Activated T-cell treated with anti-CD3 and anti-CD28 coated beads for 48 hours (primary cell): ENCODE results near the gene MLEC.

Experiments
- DNase-seq: peaks from one replicate; pipeline ENCODE4 v3.0.0-alpha.2; 2020; ENCODE audit warnings: low read depth

MLEC gene

DNA sequence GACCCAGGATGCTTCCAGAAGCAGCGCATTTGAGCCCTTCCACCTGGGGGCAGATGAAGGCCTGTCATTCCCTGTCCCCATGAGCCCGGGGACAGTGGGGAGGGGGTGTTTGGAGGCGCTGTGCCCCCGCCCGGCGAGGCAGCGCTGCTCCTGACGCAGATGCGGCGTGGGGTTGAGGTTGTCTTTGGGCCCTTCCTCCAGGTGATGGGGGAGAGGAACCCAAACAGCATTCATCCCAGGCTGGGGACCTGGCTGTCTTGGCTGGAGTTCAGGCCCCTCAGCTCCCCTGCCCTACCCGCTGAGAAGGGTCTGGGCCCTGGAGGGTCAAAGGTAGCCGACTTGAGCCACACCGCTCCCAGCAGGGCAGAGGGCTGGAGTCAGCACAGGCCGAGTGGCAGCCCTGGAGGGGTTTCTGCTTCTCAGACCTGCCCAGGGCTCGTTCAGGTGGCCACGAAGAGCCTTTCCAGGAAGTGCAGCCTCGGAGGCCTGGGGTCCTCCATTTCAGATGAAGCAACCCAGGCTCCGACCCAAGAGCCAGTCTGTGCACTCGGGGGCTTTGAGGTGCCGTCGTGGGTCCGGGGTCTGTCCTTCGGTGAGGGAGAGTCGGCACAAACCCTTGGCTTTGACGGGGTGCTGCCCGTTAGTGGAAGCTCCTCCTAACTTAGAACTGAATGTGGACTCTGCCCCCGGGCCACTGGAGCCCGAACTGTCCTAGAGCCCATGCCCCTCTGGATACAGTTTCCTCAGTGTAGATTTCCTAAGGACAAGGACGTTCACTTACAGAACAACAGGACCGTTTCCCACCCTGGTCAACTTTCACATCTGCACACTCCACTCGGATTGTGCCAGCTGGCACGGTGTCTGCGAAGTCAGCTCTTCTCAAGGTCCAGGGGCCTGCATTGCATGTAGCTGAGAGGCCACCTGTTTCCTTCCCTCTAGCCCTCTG is 54.8 kb downstream of the MLEC start:
- no peak for DNase-seq

DNA sequence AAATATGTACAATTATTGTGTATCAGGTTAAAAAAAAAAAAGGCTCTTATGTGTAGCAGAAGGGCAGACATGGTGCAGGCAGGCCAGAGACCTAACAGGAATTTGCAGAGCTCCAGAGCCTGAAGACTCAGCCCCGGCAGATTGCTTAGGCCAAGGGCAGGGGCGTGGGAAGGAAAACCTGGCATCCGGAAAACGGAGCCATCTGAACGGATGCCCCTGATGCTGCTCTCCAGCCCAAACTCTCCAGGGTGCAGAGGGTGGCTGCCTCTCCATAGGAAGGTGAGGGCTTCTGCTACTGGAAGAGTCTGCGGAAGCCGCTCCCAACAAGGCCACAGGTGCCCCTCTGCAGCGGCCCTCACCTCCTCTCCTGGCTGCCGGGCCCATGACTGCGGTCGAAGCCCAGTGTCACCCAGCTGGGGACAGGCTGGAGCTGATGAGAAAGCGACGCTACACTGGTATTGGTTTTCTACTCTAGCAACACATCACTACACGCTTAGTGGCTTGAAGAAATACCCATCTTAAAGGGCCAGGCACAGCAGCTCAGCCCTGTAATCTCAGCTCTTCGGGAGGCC is 58.1 kb downstream of the MLEC start:
- DNase-seq: no peak

DNA sequence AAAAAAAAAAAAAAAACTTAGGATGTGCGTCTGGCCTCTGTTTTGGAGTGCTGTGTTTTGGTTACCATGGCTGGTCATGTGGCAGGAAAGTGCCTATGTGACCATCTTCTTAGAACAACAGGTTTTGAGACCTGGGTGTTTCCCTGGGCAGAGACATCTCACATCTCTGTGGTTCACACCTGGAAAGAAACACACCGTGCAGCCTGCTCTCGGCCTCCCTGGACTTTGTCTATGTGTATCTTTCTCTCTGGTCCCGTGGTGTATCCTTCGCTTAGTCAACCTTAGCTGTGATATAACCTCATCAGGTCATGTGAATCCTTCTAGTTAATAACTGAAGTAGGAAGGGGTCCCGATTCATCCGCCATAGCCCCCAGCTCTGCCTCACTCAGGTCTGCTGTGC is 61.3 kb downstream of the MLEC start:
- DNase-seq: no peak

DNA sequence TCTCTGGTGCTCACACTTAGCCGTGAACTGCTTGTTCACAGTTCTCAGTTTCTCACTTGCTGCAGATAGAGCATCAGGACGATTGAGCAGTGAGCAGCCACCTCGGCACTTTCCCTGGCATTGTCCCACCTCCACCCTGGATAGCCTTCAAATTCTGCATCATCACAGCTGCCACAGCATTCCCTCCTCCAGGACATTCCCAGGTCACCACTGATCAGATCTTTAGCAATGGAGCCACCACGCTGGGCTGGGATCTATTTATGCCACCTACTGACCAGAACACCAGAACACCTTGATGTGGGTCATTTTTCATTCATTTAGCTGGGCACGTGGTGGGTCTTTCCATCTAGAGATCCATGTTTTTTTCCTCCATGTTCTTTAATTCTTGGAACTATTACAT is 62.3 kb downstream of the MLEC start:
- DNase-seq: no peak

DNA sequence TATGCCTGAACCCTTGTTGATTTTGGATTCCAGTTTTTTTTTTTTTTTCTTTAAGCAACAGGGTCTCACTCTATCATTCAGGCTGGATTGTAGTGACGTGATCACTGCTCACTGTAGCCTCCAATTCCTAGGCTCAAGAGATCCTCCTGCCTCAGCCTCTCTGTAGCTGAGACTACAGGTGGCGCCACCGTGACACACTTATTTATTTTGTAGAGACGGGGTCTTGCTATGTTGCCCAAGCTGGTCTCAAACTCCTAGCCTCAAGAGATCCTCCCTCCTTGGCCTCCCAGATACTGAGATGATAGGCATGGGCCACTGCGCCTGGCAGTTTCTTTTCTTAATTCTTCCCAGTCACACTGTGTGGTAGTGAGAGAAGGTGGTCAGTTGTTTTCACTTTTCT is 63.9 kb downstream of the MLEC start:
- no peak for DNase-seq

DNA sequence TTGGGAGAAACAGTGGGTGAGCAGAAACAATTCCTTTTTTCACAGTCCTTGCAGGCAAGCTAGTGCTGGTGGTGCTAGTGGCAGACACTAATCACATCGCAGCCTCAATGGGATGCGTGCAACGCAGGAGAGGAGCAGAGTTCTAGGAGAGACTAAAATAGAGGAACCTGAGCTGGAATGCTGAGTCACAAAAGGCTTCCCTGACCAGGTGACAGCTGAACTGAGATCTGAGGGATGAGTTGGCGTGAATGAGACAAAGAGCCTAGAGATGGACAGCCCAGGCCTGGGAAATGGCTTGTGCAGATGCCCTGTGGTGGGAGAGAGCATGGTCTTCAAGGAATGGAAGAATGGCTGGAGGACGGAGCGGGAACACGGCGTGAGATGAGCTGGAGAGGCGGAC is 64.4 kb downstream of the MLEC start:
- no peak for DNase-seq
